Pancreas (tissue), 10 donors: ENCODE data around the gene CRYBG2. TPM values are rescaled to one million over a fixed set of nuclear protein-coding genes. Genes with fewer than 3 reads are reported as not detected.

Experiments
- ATAC-seq, 4 donors: fragments of 200-7000 bp; cut with Tn5 transposase; one replicate each; pipeline versions ENCODE4 v1.8.0 to v1.9.1; 2020; ENCODE audit warnings: mild to moderate bottlenecking in 4 of 4, moderate library complexity in 4 of 4
- DNase-seq, 6 donors: peaks; one replicate each; pipeline ENCODE4 v3.0.0-alpha.2; 2020
- FAIRE-seq: peaks from 2 replicates; lab custom pipeline; 2012; peaks lifted over from hg19 to GRCh38; lab: Jason Lieb, UNC
- H3K27ac ChIP-seq, 4 donors: fragments of 200-600 bp; sonication (generic); 1 replicate in 3 of 4; 2 replicates in 1 of 4; pipeline versions ENCODE4 v1.5.0 to v1.8.0; 2020
- H3K27me3 ChIP-seq, 4 donors: fragments of 200-600 bp; one replicate each; pipeline ENCODE4 v1.8.0; 2021
- H3K36me3 ChIP-seq, 3 donors: fragments of 200-600 bp; sonication (generic) in 1 of 3; one replicate each; pipeline versions ENCODE4 v1.5.0 to v1.8.0; 2020 to 2021
- H3K4me1 ChIP-seq, 3 donors: fragments of 200-600 bp; one replicate each; pipeline ENCODE4 v1.8.0; 2021
- H3K4me3 ChIP-seq, 4 donors: fragments of 200-600 bp; sonication (generic) in 2 of 4; one replicate each; pipeline versions ENCODE4 v1.5.0 to v1.8.0; 2020 to 2021
- H3K9me3 ChIP-seq, 4 donors: fragments of 200-600 bp; one replicate each; pipeline ENCODE4 v1.8.0; 2021
- CTCF ChIP-seq, 4 donors: fragments of 200-600 bp; sonication (generic) in 3 of 4; IDR thresholded peaks; one replicate each; pipeline versions ENCODE4 v1.5.0 to v1.8.0; 2021; ENCODE audit warnings: antibody characterized with exemption in 4 of 4
- WGBS, 2 donors: extraction: QIAGEN DNeasy Blood & Tissue Kit; methylation state at CpG; one replicate each; pipeline ENCODE4 v1.1.7; 2013; 5-methylcytosine and 5-hydroxymethylcytosine counted together
- intact Hi-C, 3 donors: fragments of 100-400 bp; cut with DNase I; formaldehyde crosslinking; loops; one replicate each; pipeline versions ENCODE4 v1.11.1 to v1.14.2; 2022
- polyA plus RNA-seq, 2 donors: library from polyadenylated mRNA; stranded (reverse); fragments of 200-250 nt; gene quantifications; one replicate each; pipeline ENCODE4 v1.2.3, GENCODE V29; 2013
- total RNA-seq, 6 donors: library from RNA; stranded (reverse); fragmentation: NEBNext Ultra II Directional in 4 of 6; extraction: Animal tissue kit (Norgen Biotek cat#: 25700) in 4 of 6; gene quantifications; one replicate each; pipeline versions ENCODE4 v1.2.1 to v1.2.4, GENCODE V29; 2021 to 2023
- donor health status: healthy with polysubstance abuse.
- donor health status: DM: no; HTN: no; CAD: no; lungs with moderate emphysema.
- donor health status: DM: no; HTN: no; CAD: no.
- donor health status: control.
- donor health status: control.
- donor health status: Bipolar disorder and iron deficiency.
- donor health status: DM: yes; HTN: yes; CAD: no.
- donor health status: DM: no; HTN: no; CAD: no.
- donor health status: DM: no; HTN: no; CAD: no.
- donor health status: DM: yes; HTN: yes; CAD: no.

The CRYBG2 gene
- total and polyA plus RNA-seq, 8 donors, result 0.12 to 2.0 (median 0.60) TPM

- Histone ChIP-seq H3K9me3 (no peaks in the 10 kb centered on the region), H3K27ac (no peak overlapping the region), H3K36me3 (no peaks in the 10 kb centered on the region), H3K4me3 (no peak overlapping the region), H3K27me3 (no peaks in the 10 kb centered on the region), H3K4me1 (no peaks in the 10 kb centered on the region)
- intact Hi-C loops, result no loop called here
- TF ChIP-seq CTCF (IDR thresholded peaks at IDR 0.05), result no peak
- 64 to 71% methylated on average over 10 of the region's 10 CpGs for WGBS, 2 donors
- DNase-seq, result no peak
- no peak for FAIRE-seq
- no peak for ATAC-seq
Measured at GRCh38 chr1:26346274-26347033, 7.5 kb downstream of the CRYBG2 start.

- Histone ChIP-seq H3K27ac (no peak overlapping the region), H3K27me3 (no peaks in the 10 kb centered on the region), H3K9me3 (no peaks in the 10 kb centered on the region), H3K4me3 (no peak overlapping the region), H3K4me1 (no peaks in the 10 kb centered on the region), H3K36me3 (no peaks in the 10 kb centered on the region)
- DNase-seq, result no peak
- FAIRE-seq, result no peak
- ATAC-seq, result no peak
- WGBS, 2 donors, result 71 to 79% methylated on average over 15 of the region's 15 CpGs
- TF ChIP-seq CTCF (IDR thresholded peaks at IDR 0.05), result no peak
- intact Hi-C loops, result no loop called here
Measured at GRCh38 chr1:26345718-26346117, 8.2 kb downstream of the CRYBG2 start.

- H3K27me3 ChIP-seq, result no peaks in the 10 kb centered on the region
- 79 to 82% methylated on average over 15 of the region's 15 CpGs for WGBS, 2 donors
- H3K36me3 ChIP-seq, result no peaks in the 10 kb centered on the region
- DNase-seq (no peak), FAIRE-seq (no peak), ATAC-seq (no peak)
- TF ChIP-seq CTCF (IDR thresholded peaks at IDR 0.05), result no peak
- intact Hi-C loops, result no loop called here
- H3K9me3 ChIP-seq, result no peaks in the 10 kb centered on the region
- H3K4me3 ChIP-seq, result no peak overlapping the region
- H3K4me1 ChIP-seq, result no peaks in the 10 kb centered on the region
- no peak overlapping the region for H3K27ac ChIP-seq
Measured at GRCh38 chr1:26344147-26344920, 9.6 kb downstream of the CRYBG2 start.

- FAIRE-seq (no peak), DNase-seq (no peak), ATAC-seq (no peak)
- H3K27me3 ChIP-seq, result no peaks in the 10 kb centered on the region
- H3K27ac ChIP-seq, result no peak overlapping the region
- no peak for TF ChIP-seq CTCF (IDR thresholded peaks at IDR 0.05)
- 46 to 50% methylated on average over 4 of the region's 4 CpGs for WGBS, 2 donors
- intact Hi-C loops, result no loop called here
- H3K9me3 ChIP-seq, result no peaks in the 10 kb centered on the region
- H3K4me1 ChIP-seq, result no peaks in the 10 kb centered on the region
- H3K36me3 ChIP-seq, result no peaks in the 10 kb centered on the region
- H3K4me3 ChIP-seq, result no peak overlapping the region
Measured at GRCh38 chr1:26340047-26340481, 13.9 kb downstream of the CRYBG2 start.
